GM13976 (cell line): ENCODE measurements around the gene AIPL1.
A peak's percentile ranks its signal among the peaks of the same experiment; 100 is the strongest.

Experiments used
- DNase-seq: peaks from one replicate; pipeline ENCODE4 v3.0.0; 2012; ENCODE audit warnings: low spot score
- CTCF ChIP-seq: IDR thresholded peaks from 2 replicates; pipeline ENCODE4 v1.5.1; 2012; ENCODE audit warnings: borderline replicate concordance, mild to moderate bottlenecking; ENCODE audit not compliant: insufficient read depth; ENCODE audit errors: extremely low read depth, missing control alignments, control extremely low read depth
- in situ Hi-C: fragments of 300-500 bp; cut with MboI; formaldehyde crosslinking; loops from one replicate; pipeline ENCODE4 v1.12.0; 2022; ENCODE audit warnings: low sequenced_read_pairs, mixed read lengths, inconsistent platforms; ENCODE audit not compliant: unreplicated experiment

Gene AIPL1

GRCh38 chr17:6473128-6473767 lies 38.3 kb upstream of the AIPL1 start:
- in situ Hi-C loops: no loop called here
- peak; percentile 92 for TF ChIP-seq CTCF
- DNase-seq: peak; percentile 91

GRCh38 chr17:6472517-6472916 lies 37.6 kb upstream of the AIPL1 start:
- no peak for TF ChIP-seq CTCF
- in situ Hi-C loops: no loop called here

GRCh38 chr17:6471531-6472465 lies 36.9 kb upstream of the AIPL1 start:
- DNase-seq: no peak
- TF ChIP-seq CTCF: no peak
- in situ Hi-C loops: no loop called here

More at GRCh38 chr17:6472517-6472916, 37.6 kb upstream of the AIPL1 start:
- no peak for DNase-seq

- DNase-seq: no peak
- no peak for TF ChIP-seq CTCF
- in situ Hi-C loops: no loop called here
These were observed 36.0 kb upstream of the AIPL1 start for GRCh38 chr17:6470751-6471521.

GRCh38 chr17:6470146-6470718 lies 35.3 kb upstream of the AIPL1 start:
- TF ChIP-seq CTCF: no peak
- DNase-seq: no peak
- in situ Hi-C loops: no loop called here
